IMR-90 (cell line): ENCODE measurements around the gene KIF12. TPM values are rescaled to one million over a fixed set of nuclear protein-coding genes. Genes with fewer than 3 reads are reported as not detected.

Experiments
- ATAC-seq: fragments of 200-7000 bp; cut with Tn5 transposase; 2 replicates; pipeline ENCODE4 v1.9.1; 2020; ENCODE audit warnings: low read depth, mild to moderate bottlenecking, moderate library complexity
- BruUV-seq: library from RNA; stranded (reverse); fragments of 400-500 nt; replicated peaks from 2 replicates; lab custom pipeline; 2021; lab: Mats Ljungman, UMichigan
- CTCF ChIA-PET: fragments of 300-600 bp; formaldehyde crosslinking; extraction: SDS; loops from one replicate; lab custom pipeline; 2021; ENCODE audit warnings: antibody characterized with exemption; lab: Yijun Ruan, JAX
- POLR2A ChIA-PET: fragments of 300-600 bp; sonication (Branson Sonifier 250); formaldehyde crosslinking; loops from one replicate; lab custom pipeline; 2022; ENCODE audit warnings: antibody characterized with exemption; ENCODE audit not compliant: unreplicated experiment; lab: Charles Lee
- DNase-seq: peaks from one replicate; pipeline ENCODE4 v3.0.0; 2013
- H2AFZ ChIP-seq: replicated peaks from 2 replicates; pipeline ENCODE3; 2013; ENCODE audit warnings: low read length, mild to moderate bottlenecking; ENCODE audit not compliant: poor library complexity
- H2AK5ac ChIP-seq: 2 replicates; pipeline ENCODE4 v1.6.1; 2013; ENCODE audit warnings: low read depth, low read length, inconsistent platforms
- H2AK9ac ChIP-seq: replicated peaks from 2 replicates; pipeline ENCODE3; 2013; ENCODE audit warnings: mild to moderate bottlenecking, low read depth, low read length, moderate library complexity; ENCODE audit not compliant: poor library complexity
- H2BK120ac ChIP-seq: 2 replicates; pipeline ENCODE4 v1.6.1; 2013; ENCODE audit warnings: low read depth, low read length, inconsistent platforms
- H2BK15ac ChIP-seq: 3 replicates; pipeline ENCODE4 v1.6.1; 2013; ENCODE audit warnings: low read depth, low read length, inconsistent platforms
- H2BK20ac ChIP-seq: 2 replicates; pipeline ENCODE4 v1.6.1; 2013; ENCODE audit warnings: low read depth, mild to moderate bottlenecking, inconsistent platforms, low read length, moderate library complexity
- H2BK5ac ChIP-seq: 2 replicates; pipeline ENCODE4 v1.6.1; 2013; ENCODE audit warnings: mild to moderate bottlenecking, low read depth, low read length, inconsistent platforms; ENCODE audit not compliant: poor library complexity, severe bottlenecking
- H3K14ac ChIP-seq: replicated peaks from 2 replicates; pipeline ENCODE4 v1.6.1; 2013; ENCODE audit warnings: low read depth, low read length, inconsistent platforms
- H3K18ac ChIP-seq: 2 replicates; pipeline ENCODE4 v1.6.1; 2013; ENCODE audit warnings: low read depth, low read length, control low read depth
- H3K23ac ChIP-seq: 2 replicates; pipeline ENCODE4 v1.6.1; 2013; ENCODE audit warnings: low read depth, low read length, inconsistent platforms
- H3K27ac ChIP-seq: 2 replicates; pipeline ENCODE4 v1.5.1; 2013; ENCODE audit warnings: mild to moderate bottlenecking, control low read depth, low read length; ENCODE audit not compliant: insufficient read depth
- H3K27me3 ChIP-seq: 2 replicates; pipeline ENCODE4 v1.6.1; 2013; ENCODE audit warnings: low read length; ENCODE audit not compliant: control insufficient read depth, insufficient read depth
- H3K36me3 ChIP-seq: 2 replicates; pipeline ENCODE4 v1.6.1; 2013; ENCODE audit warnings: low read length, mixed read lengths; ENCODE audit not compliant: control insufficient read depth, insufficient read depth
- H3K4ac ChIP-seq: 2 replicates; pipeline ENCODE4 v1.6.1; 2013; ENCODE audit warnings: low read depth, low read length, inconsistent platforms
- H3K4me1 ChIP-seq: 2 replicates; pipeline ENCODE4 v1.6.1; 2013; ENCODE audit warnings: low read length, mixed read lengths; ENCODE audit not compliant: control insufficient read depth, insufficient read depth
- H3K4me2 ChIP-seq: 2 replicates; pipeline ENCODE4 v1.6.1; 2013; ENCODE audit warnings: low read depth, mild to moderate bottlenecking, control low read depth, low read length, moderate library complexity
- H3K4me3 ChIP-seq: 2 replicates; pipeline ENCODE4 v1.5.1; 2013; ENCODE audit warnings: low read depth, mild to moderate bottlenecking, control low read depth, low read length, moderate library complexity; ENCODE audit not compliant: insufficient read depth
- H3K56ac ChIP-seq: 2 replicates; pipeline ENCODE4 v1.6.1; 2013; ENCODE audit warnings: low read length, inconsistent platforms; ENCODE audit not compliant: insufficient read depth; ENCODE audit errors: extremely low read depth
- H3K79me1 ChIP-seq, 2 experiments: 2 replicates each; pipeline ENCODE4 v1.6.1; 2013; ENCODE audit warnings: low read length in 2 of 2, inconsistent platforms in 1 of 2, low read depth in 1 of 2
- H3K9ac ChIP-seq: 2 replicates; pipeline ENCODE4 v1.6.1; 2013; ENCODE audit warnings: low read depth, low read length, control low read depth
- H3K9me1 ChIP-seq: 2 replicates; pipeline ENCODE4 v1.6.1; 2013; ENCODE audit warnings: low read length, inconsistent platforms; ENCODE audit not compliant: insufficient read depth
- H3K9me3 ChIP-seq: 2 replicates; pipeline ENCODE4 v1.6.1; 2013; ENCODE audit warnings: low read length; ENCODE audit not compliant: control insufficient read depth, insufficient read depth
- H4K20me1 ChIP-seq: 2 replicates; pipeline ENCODE4 v1.6.1; 2013; ENCODE audit warnings: low read length, inconsistent platforms; ENCODE audit not compliant: insufficient read depth
- H4K5ac ChIP-seq: 2 replicates; pipeline ENCODE4 v1.6.1; 2013; ENCODE audit warnings: mild to moderate bottlenecking, low read depth, low read length, control low read depth
- H4K8ac ChIP-seq, 2 experiments: 2 replicates each; pipeline ENCODE4 v1.6.1; 2013; ENCODE audit warnings: low read depth in 2 of 2, low read length in 2 of 2, control low read depth in 1 of 2, inconsistent platforms in 1 of 2
- H4K91ac ChIP-seq: 2 replicates; pipeline ENCODE4 v1.6.1; 2013; ENCODE audit warnings: low read depth, low read length, inconsistent platforms; ENCODE audit not compliant: insufficient read depth
- BHLHE40 ChIP-seq: fragments of 150-350 bp; IDR thresholded peaks from 2 replicates; pipeline ENCODE4 v1.6.1; 2016; ENCODE audit warnings: mild to moderate bottlenecking, low read depth, low read length
- WGBS, 2 experiments: methylation state at CpG; one replicate each; pipeline versions ENCODE4 v1.1.5 to v1.1.7; 2013; ENCODE audit warnings: missing lambda C conversion rate in 2 of 2; ENCODE audit not compliant: insufficient read length in 1 of 2; ENCODE audit errors: extremely low coverage in 2 of 2; 5-methylcytosine and 5-hydroxymethylcytosine counted together
- dilution Hi-C: fragments of 300-500 bp; cut with HindIII; formaldehyde crosslinking; loops from one replicate; pipeline ENCODE4 v1.14.3; 2018; ENCODE audit warnings: low sequenced_read_pairs; ENCODE audit not compliant: unreplicated experiment
- in situ Hi-C: fragments of 300-500 bp; cut with MboI; formaldehyde crosslinking; loops from 3 replicates; pipeline ENCODE4 v1.14.3; 2019; ENCODE audit warnings: low sequenced_read_pairs, inconsistent platforms, mixed read lengths
- intact Hi-C: fragments of 100-400 bp; cut with micrococcal nuclease; formaldehyde crosslinking; loops from 2 replicates; pipeline ENCODE4 v1.10.0; 2022
- polyA plus RNA-seq, 3 experiments: library from polyadenylated mRNA; depleted of rRNA; stranded (reverse); fragments of >200 nt; gene quantifications; 2 replicates each; pipeline ENCODE4 v1.2.3, GENCODE V29; 2012; ENCODE audit warnings: low replicate concordance in 1 of 3
- total RNA-seq: library from RNA; depleted of rRNA; stranded (reverse); fragments of >200 nt; gene quantifications from 2 replicates; pipeline ENCODE4 v1.2.3, GENCODE V29; 2012
- TF ChIP-seq, protein P1 (sequence below): conservative IDR thresholded peaks from 2 replicates; pipeline ENCODE4 v1.5.1; 2012; ENCODE audit warnings: mild to moderate bottlenecking, low read depth, low read length, improper control_type of control experiment

Gene KIF12
- total and polyA plus RNA-seq, 2 of the 4 experiments (the other 2 are of a cell fraction): not detected

GRCh38 chr9:114070188-114071103 lies 28.6 kb downstream of the KIF12 start:
- POLR2A ChIA-PET: no interaction called here
- no peaks in the 10 kb centered on the region for H3K4me1 ChIP-seq
- no peak overlapping the region for H2BK15ac ChIP-seq
- H3K4me2 ChIP-seq: no peak overlapping the region
- no peak overlapping the region for H3K14ac ChIP-seq
- CTCF ChIA-PET: interaction anchor here (1.0 kb wide), 1 partner anchor 38 kb away, joined by 3 read pairs; no protein-coding TSS in a partner anchor
- H3K36me3 ChIP-seq: no peaks in the 10 kb centered on the region
- in situ Hi-C loops (no loop called here), intact Hi-C loops (no loop called here), dilution Hi-C loops (no loop called here)
- no peak overlapping the region for H3K23ac ChIP-seq
- H3K4me3 ChIP-seq: no peak overlapping the region
- H3K18ac ChIP-seq: no peak overlapping the region
- no peak overlapping the region for H3K9ac ChIP-seq
- no peak overlapping the region for H3K4ac ChIP-seq
- no peak overlapping the region for H2AK9ac ChIP-seq
- H2BK20ac ChIP-seq: no peak overlapping the region
- no peaks in the 10 kb centered on the region for H4K20me1 ChIP-seq
- H4K91ac ChIP-seq: no peak overlapping the region
- WGBS, 2 experiments: 80% methylated on average over 2 of the region's 17 CpGs; no CpG with 5 or more reads in 1 of the 2 experiments
- no peak overlapping the region for H2BK5ac ChIP-seq
- no peak overlapping the region for H2BK120ac ChIP-seq
- no peaks in the 10 kb centered on the region for H3K9me1 ChIP-seq
- no peaks in the 10 kb centered on the region for H3K79me1 ChIP-seq
- BruUV-seq: no TSS peak
- ATAC-seq (no peak), DNase-seq (no peak)
- no peak overlapping the region for H4K5ac ChIP-seq
- TF ChIP-seq, protein P1, sequence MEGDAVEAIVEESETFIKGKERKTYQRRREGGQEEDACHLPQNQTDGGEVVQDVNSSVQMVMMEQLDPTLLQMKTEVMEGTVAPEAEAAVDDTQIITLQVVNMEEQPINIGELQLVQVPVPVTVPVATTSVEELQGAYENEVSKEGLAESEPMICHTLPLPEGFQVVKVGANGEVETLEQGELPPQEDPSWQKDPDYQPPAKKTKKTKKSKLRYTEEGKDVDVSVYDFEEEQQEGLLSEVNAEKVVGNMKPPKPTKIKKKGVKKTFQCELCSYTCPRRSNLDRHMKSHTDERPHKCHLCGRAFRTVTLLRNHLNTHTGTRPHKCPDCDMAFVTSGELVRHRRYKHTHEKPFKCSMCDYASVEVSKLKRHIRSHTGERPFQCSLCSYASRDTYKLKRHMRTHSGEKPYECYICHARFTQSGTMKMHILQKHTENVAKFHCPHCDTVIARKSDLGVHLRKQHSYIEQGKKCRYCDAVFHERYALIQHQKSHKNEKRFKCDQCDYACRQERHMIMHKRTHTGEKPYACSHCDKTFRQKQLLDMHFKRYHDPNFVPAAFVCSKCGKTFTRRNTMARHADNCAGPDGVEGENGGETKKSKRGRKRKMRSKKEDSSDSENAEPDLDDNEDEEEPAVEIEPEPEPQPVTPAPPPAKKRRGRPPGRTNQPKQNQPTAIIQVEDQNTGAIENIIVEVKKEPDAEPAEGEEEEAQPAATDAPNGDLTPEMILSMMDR: no peak
- TF ChIP-seq BHLHE40: no peak
- H4K8ac ChIP-seq: no peak overlapping the region
- no peak overlapping the region for H3K56ac ChIP-seq
- H3K27me3 ChIP-seq: peaks cover 35% of the 10 kb centered on the region
- no peaks in the 10 kb centered on the region for H3K9me3 ChIP-seq
- H3K27ac ChIP-seq: no peak overlapping the region
- H2AFZ ChIP-seq: no peak overlapping the region
- H2AK5ac ChIP-seq: no peak overlapping the region
